Measurements from ENCODE around the gene PDE4D.

DNA sequence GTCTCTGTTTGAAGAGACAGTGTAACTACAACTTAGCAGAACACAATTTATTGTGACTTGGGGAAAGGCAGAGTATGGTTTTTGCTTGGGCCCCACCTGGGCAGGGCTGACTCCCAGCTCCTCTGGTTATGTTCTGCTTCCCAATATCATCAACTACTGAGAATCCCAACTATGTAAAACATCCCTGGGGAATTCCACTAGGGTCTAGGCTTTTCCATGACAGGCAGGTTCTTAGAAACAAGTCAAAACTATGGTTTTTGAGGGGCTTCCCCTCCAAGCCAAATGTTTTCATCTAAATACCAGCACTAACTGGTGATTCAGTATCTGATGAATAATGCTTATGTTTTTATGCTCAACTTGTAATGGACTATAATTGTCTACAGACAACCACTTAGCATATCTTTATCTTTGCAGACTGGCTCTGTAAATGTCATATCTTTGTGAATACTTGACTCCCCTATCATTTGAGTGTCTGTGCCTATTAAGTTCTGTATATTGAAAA lies 409.5 kb downstream of the PDE4D start:
- TF ChIP-seq, protein P1, sequence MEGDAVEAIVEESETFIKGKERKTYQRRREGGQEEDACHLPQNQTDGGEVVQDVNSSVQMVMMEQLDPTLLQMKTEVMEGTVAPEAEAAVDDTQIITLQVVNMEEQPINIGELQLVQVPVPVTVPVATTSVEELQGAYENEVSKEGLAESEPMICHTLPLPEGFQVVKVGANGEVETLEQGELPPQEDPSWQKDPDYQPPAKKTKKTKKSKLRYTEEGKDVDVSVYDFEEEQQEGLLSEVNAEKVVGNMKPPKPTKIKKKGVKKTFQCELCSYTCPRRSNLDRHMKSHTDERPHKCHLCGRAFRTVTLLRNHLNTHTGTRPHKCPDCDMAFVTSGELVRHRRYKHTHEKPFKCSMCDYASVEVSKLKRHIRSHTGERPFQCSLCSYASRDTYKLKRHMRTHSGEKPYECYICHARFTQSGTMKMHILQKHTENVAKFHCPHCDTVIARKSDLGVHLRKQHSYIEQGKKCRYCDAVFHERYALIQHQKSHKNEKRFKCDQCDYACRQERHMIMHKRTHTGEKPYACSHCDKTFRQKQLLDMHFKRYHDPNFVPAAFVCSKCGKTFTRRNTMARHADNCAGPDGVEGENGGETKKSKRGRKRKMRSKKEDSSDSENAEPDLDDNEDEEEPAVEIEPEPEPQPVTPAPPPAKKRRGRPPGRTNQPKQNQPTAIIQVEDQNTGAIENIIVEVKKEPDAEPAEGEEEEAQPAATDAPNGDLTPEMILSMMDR (IDR thresholded peaks at IDR 0.05), result no peak
- TF ChIP-seq, protein P2, sequence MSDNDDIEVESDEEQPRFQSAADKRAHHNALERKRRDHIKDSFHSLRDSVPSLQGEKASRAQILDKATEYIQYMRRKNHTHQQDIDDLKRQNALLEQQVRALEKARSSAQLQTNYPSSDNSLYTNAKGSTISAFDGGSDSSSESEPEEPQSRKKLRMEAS (CRISPR knock-in tag; IDR thresholded peaks at IDR 0.05), result no peak
- TF ChIP-seq SMAD4 (CRISPR knock-in tag; IDR thresholded peaks at IDR 0.05) (no peak), TEAD4 (CRISPR knock-in tag; IDR thresholded peaks at IDR 0.05) (no peak), ATF1 (CRISPR knock-in tag; IDR thresholded peaks at IDR 0.05) (no peak), MXD4 (CRISPR knock-in tag; IDR thresholded peaks at IDR 0.05; ENCODE audit: borderline replicate concordance) (no peak), SP1 (CRISPR knock-in tag; conservative IDR thresholded peaks at IDR 0.05) (no peak), NR2C2 (CRISPR knock-in tag; IDR thresholded peaks at IDR 0.05) (no peak), ZBTB21 (CRISPR knock-in tag; IDR thresholded peaks at IDR 0.05; ENCODE audit: borderline replicate concordance) (no peak)
- TF ChIP-seq, protein P3, sequence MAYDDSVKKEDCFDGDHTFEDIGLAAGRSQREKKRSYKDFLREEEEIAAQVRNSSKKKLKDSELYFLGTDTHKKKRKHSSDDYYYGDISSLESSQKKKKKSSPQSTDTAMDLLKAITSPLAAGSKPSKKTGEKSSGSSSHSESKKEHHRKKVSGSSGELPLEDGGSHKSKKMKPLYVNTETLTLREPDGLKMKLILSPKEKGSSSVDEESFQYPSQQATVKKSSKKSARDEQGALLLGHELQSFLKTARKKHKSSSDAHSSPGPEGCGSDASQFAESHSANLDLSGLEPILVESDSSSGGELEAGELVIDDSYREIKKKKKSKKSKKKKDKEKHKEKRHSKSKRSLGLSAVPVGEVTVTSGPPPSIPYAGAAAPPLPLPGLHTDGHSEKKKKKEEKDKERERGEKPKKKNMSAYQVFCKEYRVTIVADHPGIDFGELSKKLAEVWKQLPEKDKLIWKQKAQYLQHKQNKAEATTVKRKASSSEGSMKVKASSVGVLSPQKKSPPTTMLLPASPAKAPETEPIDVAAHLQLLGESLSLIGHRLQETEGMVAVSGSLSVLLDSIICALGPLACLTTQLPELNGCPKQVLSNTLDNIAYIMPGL (CRISPR knock-in tag; IDR thresholded peaks at IDR 0.05), result no peak
- TF ChIP-seq, protein P4, sequence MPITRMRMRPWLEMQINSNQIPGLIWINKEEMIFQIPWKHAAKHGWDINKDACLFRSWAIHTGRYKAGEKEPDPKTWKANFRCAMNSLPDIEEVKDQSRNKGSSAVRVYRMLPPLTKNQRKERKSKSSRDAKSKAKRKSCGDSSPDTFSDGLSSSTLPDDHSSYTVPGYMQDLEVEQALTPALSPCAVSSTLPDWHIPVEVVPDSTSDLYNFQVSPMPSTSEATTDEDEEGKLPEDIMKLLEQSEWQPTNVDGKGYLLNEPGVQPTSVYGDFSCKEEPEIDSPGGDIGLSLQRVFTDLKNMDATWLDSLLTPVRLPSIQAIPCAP (CRISPR knock-in tag; IDR thresholded peaks at IDR 0.05), result no peak
- TF ChIP-seq, protein P5, sequence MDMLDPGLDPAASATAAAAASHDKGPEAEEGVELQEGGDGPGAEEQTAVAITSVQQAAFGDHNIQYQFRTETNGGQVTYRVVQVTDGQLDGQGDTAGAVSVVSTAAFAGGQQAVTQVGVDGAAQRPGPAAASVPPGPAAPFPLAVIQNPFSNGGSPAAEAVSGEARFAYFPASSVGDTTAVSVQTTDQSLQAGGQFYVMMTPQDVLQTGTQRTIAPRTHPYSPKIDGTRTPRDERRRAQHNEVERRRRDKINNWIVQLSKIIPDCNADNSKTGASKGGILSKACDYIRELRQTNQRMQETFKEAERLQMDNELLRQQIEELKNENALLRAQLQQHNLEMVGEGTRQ (CRISPR knock-in tag; IDR thresholded peaks at IDR 0.05), result no peak
